AG10803 (cell line): ENCODE measurements around the gene HELZ.

Source experiments
- DNase-seq: peaks from one replicate; pipeline ENCODE4 v3.0.0; 2010; ENCODE audit warnings: low read depth
- H3K4me3 ChIP-seq: 2 replicates; pipeline ENCODE4 v1.5.1; 2011; ENCODE audit warnings: mild to moderate bottlenecking, low read length, control low read depth
- CTCF ChIP-seq: conservative IDR thresholded peaks from 2 replicates; pipeline ENCODE4 v1.5.1; 2011; ENCODE audit warnings: mild to moderate bottlenecking, low read length, control low read depth, inconsistent platforms

The HELZ gene

DNA sequence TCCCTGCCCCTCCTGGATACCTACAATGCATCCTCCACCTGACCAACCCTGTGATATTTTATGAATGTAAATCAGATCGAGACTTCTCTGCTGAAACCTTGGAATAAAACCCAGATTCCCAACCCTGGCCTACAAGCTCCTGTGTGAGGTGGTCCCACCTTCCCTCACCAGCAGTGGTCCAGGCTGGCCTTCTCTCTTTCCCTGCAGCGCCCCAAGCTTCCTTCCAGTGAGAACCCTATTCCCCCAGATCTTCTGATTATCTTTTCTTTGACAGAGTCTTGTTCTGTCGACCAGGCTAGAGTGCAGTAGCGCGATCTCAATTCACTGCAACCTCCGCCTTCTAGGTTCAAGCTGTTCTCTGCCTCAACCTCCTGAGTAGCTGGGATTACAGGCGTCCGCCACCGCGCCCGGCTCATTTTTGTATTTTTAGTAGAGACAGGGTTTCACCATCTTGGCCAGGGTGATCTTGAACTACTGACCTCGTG is 2.5 kb upstream of the HELZ start:
- TF ChIP-seq CTCF = no peak
- no peak overlapping the region for H3K4me3 ChIP-seq
- no peak for DNase-seq

GRCh38 chr17:67246653-67247415 is 1.8 kb upstream of the HELZ start:
- DNase-seq = no peak
- peak overlapping the region; percentile 82 for H3K4me3 ChIP-seq

GRCh38 chr17:67246403-67246652 is 1.3 kb upstream of the HELZ start:
- H3K4me3 ChIP-seq = peak overlapping the region; percentile 82
- TF ChIP-seq CTCF = no peak
- no peak for DNase-seq

More at GRCh38 chr17:67246653-67247415, 1.8 kb upstream of the HELZ start:
- no peak for TF ChIP-seq CTCF

- no peak for DNase-seq
- H3K4me3 ChIP-seq = peak overlapping the region; percentile 82
- no peak for TF ChIP-seq CTCF
These were observed 852 bp upstream of the HELZ start for GRCh38 chr17:67245694-67246402.

GRCh38 chr17:67244431-67245072 is 444 bp downstream of the HELZ start:
- peak overlapping the region; percentile 82 for H3K4me3 ChIP-seq
- no peak for DNase-seq
- TF ChIP-seq CTCF = no peak

DNA sequence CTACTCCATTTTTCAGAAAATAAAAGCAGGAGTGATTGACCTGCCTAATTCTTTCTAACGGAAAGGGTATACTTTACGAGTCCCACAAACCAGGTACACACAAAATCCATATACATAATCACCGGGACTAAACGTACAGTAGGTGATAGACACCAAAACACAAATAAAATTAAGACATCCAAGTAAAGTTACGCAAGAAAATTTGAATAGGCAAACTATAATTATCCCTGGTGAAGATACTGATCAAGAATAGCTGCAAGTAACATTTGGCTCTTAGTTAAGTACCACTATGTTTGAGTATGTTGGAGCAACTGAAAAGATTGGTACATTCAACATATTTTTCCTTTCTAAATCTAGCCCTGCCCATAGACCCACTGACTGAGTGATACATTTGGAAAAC is 1.7 kb downstream of the HELZ start:
- no peak for TF ChIP-seq CTCF
- peak overlapping the region; percentile 82 for H3K4me3 ChIP-seq
- DNase-seq = no peak
